Sigmoid colon (tissue), 4 donors: Measurements from ENCODE around the gene SNF8.
"Not testable (repeated sequence)": the region's sequence is repeated elsewhere in the genome, so short reads cannot be mapped to it uniquely, and the experiment has no call there.

Source experiments
- CTCF ChIP-seq, 4 experiments: fragments of 450-650 bp in 3 of 4; fragments of 200-600 bp in 1 of 4; IDR thresholded peaks; one replicate each; pipeline ENCODE4 v1.5.1; 2016 to 2019; ENCODE audit warnings: antibody characterized with exemption in 4 of 4, mild to moderate bottlenecking in 3 of 4, moderate library complexity in 2 of 4
- EP300 ChIP-seq, 4 donors: sonication (generic); formaldehyde crosslinking; IDR thresholded peaks; one replicate each; pipeline ENCODE4 v1.6.1; 2017; ENCODE audit warnings: antibody characterized with exemption in 4 of 4
- POLR2A ChIP-seq, 2 donors: fragments of 450-650 bp; IDR thresholded peaks; one replicate each; pipeline ENCODE4 v1.6.1; 2016; ENCODE audit warnings: antibody characterized with exemption in 2 of 2, mild to moderate bottlenecking in 2 of 2, moderate library complexity in 2 of 2
- POLR2AphosphoS5 ChIP-seq, 4 donors: sonication (generic); formaldehyde crosslinking; IDR thresholded peaks; one replicate each; pipeline ENCODE4 v1.6.1; 2017; ENCODE audit warnings: antibody characterized with exemption in 4 of 4

- not testable (repeated sequence) for TF ChIP-seq CTCF, POLR2AphosphoS5, POLR2A, EP300 (IDR thresholded peaks at IDR 0.05)
Observed at GRCh38 chr17:48945261-48945651, 614 bp upstream of the SNF8 start.
